DOHH2 (cell line): Measurements from ENCODE around the gene LIN37.
A peak's percentile ranks its signal among the peaks of the same experiment; 100 is the strongest.

Source experiments
- H3F3A ChIP-seq: fragments of 200-600 bp; sonication (generic), shearing (Covaris generic); 2 replicates; pipeline ENCODE4 v1.6.0; 2016; ENCODE audit warnings: antibody characterized with exemption, mild to moderate bottlenecking; ENCODE audit not compliant: control insufficient read depth, insufficient read depth
- H3K27ac ChIP-seq: fragments of 200-600 bp; sonication (generic); 2 replicates; pipeline ENCODE4 v1.5.1; 2014; ENCODE audit warnings: low read depth, mild to moderate bottlenecking, low read length, moderate library complexity
- H3K27me3 ChIP-seq: fragments of 200-600 bp; sonication (generic); 2 replicates; pipeline ENCODE4 v1.6.1; 2014; ENCODE audit warnings: mild to moderate bottlenecking, low read length, mixed read lengths; ENCODE audit not compliant: control insufficient read depth
- H3K36me3 ChIP-seq: fragments of 200-600 bp; sonication (generic); 2 replicates; pipeline ENCODE4 v1.6.1; 2014; ENCODE audit warnings: mild to moderate bottlenecking, low read length, moderate library complexity, mixed read lengths; ENCODE audit not compliant: control insufficient read depth
- H3K4me1 ChIP-seq: fragments of 200-600 bp; sonication (generic); 2 replicates; pipeline ENCODE4 v1.6.1; 2014; ENCODE audit warnings: mild to moderate bottlenecking, low read length, mixed read lengths; ENCODE audit not compliant: control insufficient read depth
- H3K4me2 ChIP-seq: fragments of 200-600 bp; sonication (generic); 2 replicates; pipeline ENCODE4 v1.6.0; 2014; ENCODE audit warnings: mild to moderate bottlenecking, low read length, moderate library complexity
- H3K4me3 ChIP-seq: fragments of 200-600 bp; sonication (generic); 2 replicates; pipeline ENCODE4 v1.5.1; 2014; ENCODE audit warnings: mild to moderate bottlenecking, low read length, mixed read lengths
- H3K79me2 ChIP-seq: fragments of 200-600 bp; sonication (generic); 2 replicates; pipeline ENCODE4 v1.6.1; 2014; ENCODE audit warnings: mild to moderate bottlenecking, low read length, mixed read lengths; ENCODE audit not compliant: control insufficient read depth
- H3K9me2 ChIP-seq: fragments of 200-600 bp; sonication (generic); replicated peaks from 2 replicates; pipeline ENCODE4 v1.6.1; 2014; ENCODE audit warnings: mild to moderate bottlenecking, low read length, mixed read lengths; ENCODE audit not compliant: control insufficient read depth
- H3K9me3 ChIP-seq: fragments of 200-600 bp; sonication (generic); 2 replicates; pipeline ENCODE4 v1.6.1; 2014; ENCODE audit warnings: antibody characterized with exemption, low read length, mixed read lengths; ENCODE audit not compliant: control insufficient read depth, insufficient read depth
- H4K20me1 ChIP-seq: fragments of 200-600 bp; sonication (generic); 2 replicates; pipeline ENCODE4 v1.6.0; 2014; ENCODE audit warnings: low read depth, mild to moderate bottlenecking, antibody characterized with exemption, low read length, moderate library complexity; ENCODE audit not compliant: control insufficient read depth, insufficient read depth
- CTCF ChIP-seq: fragments of 200-600 bp; sonication (generic); IDR thresholded peaks from one replicate; pipeline ENCODE4 v1.5.1; 2014; ENCODE audit warnings: antibody characterized with exemption, mild to moderate bottlenecking, low read depth, low read length; ENCODE audit not compliant: poor library complexity, severe bottlenecking
- EZH2phosphoT487 ChIP-seq: fragments of 200-600 bp; sonication (generic); IDR thresholded peaks from 2 replicates; pipeline ENCODE4 v1.6.1; 2017; ENCODE audit warnings: borderline replicate concordance, mild to moderate bottlenecking, antibody characterized with exemption, low read length, moderate library complexity, mixed read lengths

LIN37 gene

GRCh38 chr19:35704218-35704617 is 44.2 kb upstream of the LIN37 start, which contains the start of gene ZBTB32:
ZBTB32 (plus strand) TSS chr19:35704558; CDS start chr19:35714627, 10,069 bp downstream.
- Histone ChIP-seq H3K9me2 (no peaks in the 10 kb centered on the region), H3K27ac (no peak within 1 kb of the TSS), H3K27me3 (peaks cover 6% of the 10 kb centered on the region; the same call in 1 of the 2 replicates), H3K36me3 (no peaks in the 10 kb centered on the region), H3K4me2 (peak within 1 kb of the TSS; percentile 96; the same call in 1 of the 2 replicates), H3K9me3 (no peaks in the 10 kb centered on the region), H3F3A (no peaks in the 10 kb centered on the region), H3K79me2 (no peaks in the 10 kb centered on the region), H3K4me1 (peaks cover 5% of the 10 kb centered on the region), H4K20me1 (no peaks in the 10 kb centered on the region), H3K4me3 (no peak within 1 kb of the TSS)
- no peak for TF ChIP-seq CTCF
- no peak for TF ChIP-seq EZH2phosphoT487

- Histone ChIP-seq H3F3A (no peaks in the 10 kb centered on the region), H4K20me1 (no peaks in the 10 kb centered on the region), H3K36me3 (no peaks in the 10 kb centered on the region), H3K27ac (no peak overlapping the region), H3K9me3 (no peaks in the 10 kb centered on the region), H3K4me2 (no peak overlapping the region), H3K27me3 (peaks cover 23% of the 10 kb centered on the region), H3K4me1 (peaks cover 22% of the 10 kb centered on the region), H3K4me3 (no peak overlapping the region), H3K9me2 (no peaks in the 10 kb centered on the region), H3K79me2 (no peaks in the 10 kb centered on the region)
- no peak for TF ChIP-seq EZH2phosphoT487
Measured at GRCh38 chr19:35708391-35708790, 40.0 kb upstream of the LIN37 start.

GRCh38 chr19:35710784-35711723 is 37.3 kb upstream of the LIN37 start:
- Histone ChIP-seq H3K4me3 (no peak overlapping the region), H3K4me2 (no peak overlapping the region), H3K9me2 (no peaks in the 10 kb centered on the region), H3K9me3 (no peaks in the 10 kb centered on the region), H3K27ac (no peak overlapping the region), H3K79me2 (peaks cover 3% of the 10 kb centered on the region; the same call in 1 of the 2 replicates), H3K36me3 (no peaks in the 10 kb centered on the region), H3K27me3 (peaks cover 23% of the 10 kb centered on the region), H3F3A (no peaks in the 10 kb centered on the region), H4K20me1 (no peaks in the 10 kb centered on the region), H3K4me1 (peaks cover 30% of the 10 kb centered on the region)
- TF ChIP-seq CTCF (no peak), EZH2phosphoT487 (no peak)
